Aorta (tissue), 5 donors: Measurements from ENCODE around the gene PLEKHA6. TPM values are rescaled to one million over a fixed set of nuclear protein-coding genes. Genes with fewer than 3 reads are reported as not detected.

Experiments used
- ATAC-seq: fragments of 200-7000 bp; cut with Tn5 transposase; one replicate; pipeline ENCODE4 v1.9.1; 2022; ENCODE audit warnings: moderate library complexity; ENCODE audit not compliant: low FRiP score
- DNase-seq, 2 donors: peaks; one replicate each; pipeline ENCODE4 v3.0.0-alpha.2; 2020
- H3K27ac ChIP-seq, 2 donors: one replicate each; pipeline ENCODE4 v1.5.1; 2013; ENCODE audit warnings: low read length in 2 of 2, mild to moderate bottlenecking in 2 of 2, moderate library complexity in 2 of 2, control low read depth in 1 of 2, inconsistent platforms in 1 of 2, low read depth in 1 of 2
- H3K27me3 ChIP-seq, 2 donors: one replicate each; pipeline ENCODE4 v1.6.1; 2013; ENCODE audit warnings: control low read depth in 1 of 2, low read length in 1 of 2, mild to moderate bottlenecking in 1 of 2, moderate library complexity in 1 of 2; ENCODE audit not compliant: insufficient read depth in 2 of 2, control insufficient read depth in 1 of 2
- H3K36me3 ChIP-seq, 2 donors: one replicate each; pipeline ENCODE4 v1.6.1; 2013; ENCODE audit warnings: control low read depth in 1 of 2, low read length in 1 of 2, mild to moderate bottlenecking in 1 of 2; ENCODE audit not compliant: insufficient read depth in 2 of 2, control insufficient read depth in 1 of 2
- H3K4me1 ChIP-seq, 2 donors: one replicate each; pipeline ENCODE4 v1.6.1; 2013; ENCODE audit warnings: low read length in 2 of 2, control low read depth in 1 of 2, mild to moderate bottlenecking in 1 of 2, moderate library complexity in 1 of 2; ENCODE audit not compliant: insufficient read depth in 2 of 2, control insufficient read depth in 1 of 2
- H3K4me3 ChIP-seq, 2 donors: one replicate each; pipeline ENCODE4 v1.5.1; 2013; ENCODE audit warnings: low read length in 2 of 2, control low read depth in 1 of 2, mild to moderate bottlenecking in 1 of 2
- H3K9me3 ChIP-seq: one replicate; pipeline ENCODE4 v1.6.1; 2013; ENCODE audit warnings: mild to moderate bottlenecking, low read length; ENCODE audit not compliant: control insufficient read depth
- WGBS, 2 donors: extraction: QIAGEN DNeasy Blood & Tissue Kit; methylation state at CpG; one replicate each; pipeline ENCODE4 v1.1.7; 2013; 5-methylcytosine and 5-hydroxymethylcytosine counted together
- intact Hi-C, 2 donors: fragments of 100-400 bp; cut with DNase I; formaldehyde crosslinking; loops; one replicate each; pipeline versions ENCODE4 v1.14.2 to v1.15.0; 2022
- polyA plus RNA-seq, 2 donors: library from polyadenylated mRNA; stranded (reverse); fragments of 200-250 nt; gene quantifications; one replicate each; pipeline ENCODE4 v1.2.3, GENCODE V29; 2013
- total RNA-seq, 2 donors: library from RNA; stranded (reverse); fragmentation: NEBNext Ultra II Directional; extraction: Animal tissue kit (Norgen Biotek cat#: 25700); gene quantifications; one replicate each; pipeline ENCODE4 v1.2.1, GENCODE V29; 2021
- donor health status: healthy with polysubstance abuse.
- donor health status: Bipolar disorder and iron deficiency.
- donor health status: DM: no; HTN: no; CAD: no.
- donor health status: DM: no; HTN: no; CAD: no.
- donor health status: DM: yes; HTN: yes; CAD: no.

Gene PLEKHA6
- total and polyA plus RNA-seq, 4 donors, result 0.56 to 19.6 (median 5.0) TPM

DNA sequence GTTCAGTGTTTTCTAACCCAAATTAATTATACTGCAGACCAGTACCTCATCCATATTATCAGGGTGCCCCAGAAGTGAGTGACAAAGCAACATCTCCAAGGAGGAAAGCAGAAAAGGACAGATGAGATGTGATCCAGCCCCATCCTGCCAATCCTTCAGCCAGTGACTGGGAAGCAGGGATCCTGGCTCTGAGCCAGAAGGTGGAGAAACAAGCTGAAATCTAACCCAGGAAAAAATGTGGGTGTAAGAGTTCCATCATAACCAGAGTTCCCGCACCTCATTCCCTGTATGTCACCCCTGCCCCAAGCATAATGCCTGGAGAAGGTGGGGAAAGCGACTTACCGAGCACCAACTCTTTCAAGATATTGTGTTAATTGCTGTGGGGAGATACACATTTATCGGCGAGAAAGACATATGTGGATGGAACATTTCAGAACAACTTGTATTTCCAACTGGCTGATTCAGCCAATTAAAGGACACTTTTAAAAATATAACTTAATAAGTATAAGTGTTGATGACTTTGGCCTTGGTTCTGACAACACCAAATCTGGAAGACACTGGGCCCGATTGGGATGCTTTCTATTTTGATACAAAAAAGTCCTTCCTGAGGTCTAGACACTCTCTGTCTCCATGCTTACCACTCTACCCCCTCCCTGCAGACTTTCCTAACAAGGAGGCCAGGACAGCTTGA lies 14.9 kb downstream of the PLEKHA6 start:
- H3K4me3 ChIP-seq, result no peak overlapping the region
- no peak overlapping the region for H3K27ac ChIP-seq
- WGBS, 2 donors, result 89 to 92% methylated on average over 6 of the region's 6 CpGs
- H3K27me3 ChIP-seq, result no peaks in the 10 kb centered on the region
- ATAC-seq (no peak), DNase-seq (no peak)
- intact Hi-C loops, result no loop called here
- no peaks in the 10 kb centered on the region for H3K9me3 ChIP-seq
- no peaks in the 10 kb centered on the region for H3K36me3 ChIP-seq
- no peaks in the 10 kb centered on the region for H3K4me1 ChIP-seq

GRCh38 chr1:204343802-204344201 lies 15.9 kb downstream of the PLEKHA6 start:
- 70 to 76% methylated on average over 4 of the region's 4 CpGs for WGBS, 2 donors
- Histone ChIP-seq H3K27ac (no peak overlapping the region), H3K36me3 (no peaks in the 10 kb centered on the region), H3K4me3 (no peak overlapping the region), H3K4me1 (no peaks in the 10 kb centered on the region), H3K9me3 (no peaks in the 10 kb centered on the region), H3K27me3 (no peaks in the 10 kb centered on the region)
- ATAC-seq, result no peak
- intact Hi-C loops, result no loop called here
- no peak for DNase-seq

DNA sequence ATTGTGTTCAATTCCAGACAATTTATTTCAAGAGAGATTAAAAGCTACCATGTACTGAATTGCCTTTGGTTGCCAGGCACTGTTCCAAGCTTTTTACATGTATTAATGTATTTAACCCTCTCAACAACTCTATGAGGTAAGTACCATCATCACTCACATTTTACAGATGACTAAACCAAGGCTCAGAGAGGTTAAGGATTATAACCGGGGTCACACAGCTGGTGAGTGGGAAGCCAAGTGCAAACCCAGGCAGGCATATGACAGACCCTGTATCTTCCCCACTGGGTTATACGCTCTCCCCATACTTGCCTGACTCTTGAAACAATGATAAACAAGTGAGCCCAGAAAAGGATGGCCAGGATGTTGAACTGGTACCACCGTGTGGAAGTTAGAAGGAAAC lies 16.5 kb downstream of the PLEKHA6 start:
- WGBS, 2 donors, result 87 to 90% methylated on average over 3 of the region's 3 CpGs
- Histone ChIP-seq H3K4me3 (no peak overlapping the region), H3K36me3 (no peaks in the 10 kb centered on the region), H3K4me1 (no peaks in the 10 kb centered on the region), H3K27ac (no peak overlapping the region), H3K27me3 (peaks cover 0 to 1% of the 10 kb centered on the region in 2 donors), H3K9me3 (no peaks in the 10 kb centered on the region)
- ATAC-seq, result no peak
- DNase-seq, result no peak
- intact Hi-C loops, result no loop called here

DNA sequence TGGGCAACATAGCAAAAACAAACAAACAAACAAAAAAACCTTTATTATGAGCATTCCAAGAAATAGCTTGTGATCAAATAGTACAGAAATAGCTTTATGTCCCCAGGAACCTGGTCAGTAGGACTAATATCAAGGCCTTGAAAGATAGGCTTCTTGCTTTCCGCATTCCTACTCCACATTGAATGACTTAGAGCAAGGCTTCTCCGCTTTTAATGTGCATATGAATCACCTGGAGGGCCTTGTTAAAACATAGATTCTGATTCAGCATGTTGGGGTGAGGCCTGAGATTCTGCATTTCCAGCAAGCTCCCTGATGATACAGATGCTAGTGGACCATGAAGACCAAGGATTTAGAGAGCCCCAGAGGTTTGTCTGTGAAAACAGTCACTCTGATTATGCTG lies 17.4 kb downstream of the PLEKHA6 start:
- Histone ChIP-seq H3K27me3 (peaks cover 0 to 1% of the 10 kb centered on the region in 2 donors), H3K36me3 (no peaks in the 10 kb centered on the region), H3K4me1 (no peaks in the 10 kb centered on the region), H3K4me3 (no peak overlapping the region), H3K9me3 (no peaks in the 10 kb centered on the region), H3K27ac (no peak overlapping the region)
- ATAC-seq (no peak), DNase-seq (no peak)
- WGBS, 2 donors, result 96% methylated on average over 2 of the region's 2 CpGs
- intact Hi-C loops, result no loop called here

- Histone ChIP-seq H3K27me3 (peaks cover 0 to 1% of the 10 kb centered on the region in 2 donors), H3K4me1 (no peaks in the 10 kb centered on the region), H3K36me3 (no peaks in the 10 kb centered on the region), H3K9me3 (no peaks in the 10 kb centered on the region), H3K27ac (no peak overlapping the region), H3K4me3 (no peak overlapping the region)
- intact Hi-C loops, result no loop called here
- DNase-seq (no peak), ATAC-seq (no peak)
Measured at GRCh38 chr1:204341380-204341779, 18.3 kb downstream of the PLEKHA6 start.

GRCh38 chr1:204340081-204340889 lies 19.4 kb downstream of the PLEKHA6 start:
- Histone ChIP-seq H3K27ac (no peak overlapping the region), H3K27me3 (peaks cover 0 to 1% of the 10 kb centered on the region in 2 donors), H3K4me3 (no peak overlapping the region), H3K4me1 (no peaks in the 10 kb centered on the region), H3K36me3 (no peaks in the 10 kb centered on the region), H3K9me3 (peaks cover 1% of the 10 kb centered on the region)
- no peak for ATAC-seq
- no peak for DNase-seq
- 87 to 89% methylated on average over 12 of the region's 12 CpGs for WGBS, 2 donors
- intact Hi-C loops, result no loop called here

DNA sequence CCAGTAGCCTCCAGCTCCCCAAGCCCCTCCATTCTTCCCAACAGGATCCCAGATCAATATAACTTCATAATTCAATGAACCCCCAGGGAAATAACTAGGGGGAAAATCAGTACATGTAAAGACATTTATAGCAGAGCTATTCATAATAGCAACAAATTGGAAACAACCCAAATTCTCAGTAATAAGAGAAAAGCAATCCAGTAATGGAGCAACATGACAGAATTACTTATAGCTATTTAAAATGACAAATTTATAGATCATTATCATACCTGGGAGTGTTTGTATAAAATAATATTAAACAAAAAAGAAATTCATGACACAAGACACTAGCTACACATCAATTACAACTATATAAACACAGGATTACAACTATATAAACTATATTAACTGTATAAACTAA lies 20.2 kb downstream of the PLEKHA6 start:
- peaks cover 1% of the 10 kb centered on the region for H3K9me3 ChIP-seq
- intact Hi-C loops, result no loop called here
- DNase-seq (no peak), ATAC-seq (no peak)
- H3K4me3 ChIP-seq, result no peak overlapping the region
- H3K36me3 ChIP-seq, result no peaks in the 10 kb centered on the region
- H3K27me3 ChIP-seq, result peaks cover 0 to 1% of the 10 kb centered on the region in 2 donors
- H3K27ac ChIP-seq, result no peak overlapping the region
- H3K4me1 ChIP-seq, result no peaks in the 10 kb centered on the region

DNA sequence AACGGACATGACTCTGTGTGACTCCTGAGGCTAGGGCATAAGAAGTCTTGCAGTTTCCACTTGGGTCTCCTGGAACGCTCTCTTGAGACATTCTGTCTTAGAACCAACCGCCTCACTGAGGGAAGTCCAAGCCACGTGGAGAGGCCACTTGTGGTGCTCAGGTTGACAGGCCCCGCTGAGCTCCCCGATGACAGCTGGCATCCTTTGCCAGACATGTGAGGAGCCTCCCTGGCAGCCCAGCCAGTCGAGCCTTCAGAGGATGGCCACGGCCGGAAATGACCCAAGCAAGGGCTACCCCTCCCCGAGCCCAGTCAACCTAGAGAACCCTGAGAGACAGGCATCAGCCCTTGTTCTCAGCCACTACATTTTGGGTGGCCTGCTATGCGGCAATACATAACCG lies 20.7 kb downstream of the PLEKHA6 start:
- ATAC-seq (no peak), DNase-seq (no peak)
- H3K4me3 ChIP-seq, result no peak overlapping the region
- H3K4me1 ChIP-seq, result no peaks in the 10 kb centered on the region
- WGBS, 2 donors, result 93 to 94% methylated on average over 12 of the region's 12 CpGs
- H3K9me3 ChIP-seq, result peaks cover 1% of the 10 kb centered on the region
- no peaks in the 10 kb centered on the region for H3K36me3 ChIP-seq
- intact Hi-C loops, result no loop called here
- H3K27me3 ChIP-seq, result peaks cover 0 to 1% of the 10 kb centered on the region in 2 donors
- no peak overlapping the region for H3K27ac ChIP-seq

DNA sequence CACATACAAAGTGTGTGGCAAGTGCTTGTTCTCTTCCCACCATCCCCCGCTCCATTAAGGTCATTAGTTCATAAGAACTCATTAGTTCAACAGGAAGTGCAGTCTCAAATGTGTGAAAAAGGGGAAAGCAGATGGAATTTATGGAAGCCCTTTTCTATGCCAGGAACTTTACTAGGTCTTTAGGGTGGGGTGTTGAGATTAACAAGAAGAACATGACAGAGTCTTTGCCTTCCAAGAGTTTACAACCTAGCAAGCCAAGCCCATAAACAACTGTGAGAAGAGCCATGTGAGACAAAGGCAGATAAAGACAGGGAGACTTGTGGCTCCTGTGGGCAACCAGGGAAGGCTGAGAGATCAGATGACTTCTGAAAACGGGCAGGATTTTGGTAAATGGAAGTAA lies 21.4 kb downstream of the PLEKHA6 start:
- no peaks in the 10 kb centered on the region for H3K4me1 ChIP-seq
- ATAC-seq (no peak), DNase-seq (no peak)
- peaks cover 0 to 1% of the 10 kb centered on the region in 2 donors for H3K27me3 ChIP-seq
- peaks cover 1% of the 10 kb centered on the region for H3K9me3 ChIP-seq
- no peak overlapping the region for H3K27ac ChIP-seq
- no peak overlapping the region for H3K4me3 ChIP-seq
- intact Hi-C loops, result no loop called here
- 54 to 76% methylated on average over 2 of the region's 2 CpGs for WGBS, 2 donors
- H3K36me3 ChIP-seq, result no peaks in the 10 kb centered on the region
